CD4-positive, alpha-beta T cell treated with Interleukin-21 for 1 hour (primary cell): ENCODE measurements around the gene HPRT1.
"Not testable (repeated sequence)": the region's sequence is repeated elsewhere in the genome, so short reads cannot be mapped to it uniquely, and the experiment has no call there.

Experiments used
- DNase-seq: peaks from one replicate; pipeline ENCODE4 v3.0.0-alpha.2; 2020

The HPRT1 gene, protein sequence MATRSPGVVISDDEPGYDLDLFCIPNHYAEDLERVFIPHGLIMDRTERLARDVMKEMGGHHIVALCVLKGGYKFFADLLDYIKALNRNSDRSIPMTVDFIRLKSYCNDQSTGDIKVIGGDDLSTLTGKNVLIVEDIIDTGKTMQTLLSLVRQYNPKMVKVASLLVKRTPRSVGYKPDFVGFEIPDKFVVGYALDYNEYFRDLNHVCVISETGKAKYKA

DNA sequence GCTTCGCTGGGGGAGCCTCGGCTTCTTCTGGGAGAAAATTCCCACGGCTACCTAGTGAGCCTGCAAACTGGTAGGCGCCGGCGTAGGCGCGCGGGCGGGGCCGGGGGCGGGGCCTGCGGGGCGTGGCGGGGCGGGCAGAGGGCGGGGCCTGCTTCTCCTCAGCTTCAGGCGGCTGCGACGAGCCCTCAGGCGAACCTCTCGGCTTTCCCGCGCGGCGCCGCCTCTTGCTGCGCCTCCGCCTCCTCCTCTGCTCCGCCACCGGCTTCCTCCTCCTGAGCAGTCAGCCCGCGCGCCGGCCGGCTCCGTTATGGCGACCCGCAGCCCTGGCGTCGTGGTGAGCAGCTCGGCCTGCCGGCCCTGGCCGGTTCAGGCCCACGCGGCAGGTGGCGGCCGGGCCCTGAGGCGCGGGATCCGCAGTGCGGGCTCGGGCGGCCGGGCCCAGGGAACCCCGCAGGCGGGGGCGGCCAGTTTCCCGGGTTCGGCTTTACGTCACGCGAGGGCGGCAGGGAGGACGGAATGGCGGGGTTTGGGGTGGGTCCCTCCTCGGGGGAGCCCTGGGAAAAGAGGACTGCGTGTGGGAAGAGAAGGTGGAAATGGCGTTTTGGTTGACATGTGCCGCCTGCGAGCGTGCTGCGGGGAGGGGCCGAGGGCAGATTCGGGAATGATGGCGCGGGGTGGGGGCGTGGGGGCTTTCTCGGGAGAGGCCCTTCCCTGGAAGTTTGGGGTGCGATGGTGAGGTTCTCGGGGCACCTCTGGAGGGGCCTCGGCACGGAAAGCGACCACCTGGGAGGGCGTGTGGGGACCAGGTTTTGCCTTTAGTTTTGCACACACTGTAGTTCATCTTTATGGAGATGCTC lies at the start of gene HPRT1:
Gene HPRT1 (plus strand): TSS at position 161 of the 857 bp plus-strand sequence. CDS start 147 bp downstream, at position 308.
- peak; percentile 83 for DNase-seq

DNA sequence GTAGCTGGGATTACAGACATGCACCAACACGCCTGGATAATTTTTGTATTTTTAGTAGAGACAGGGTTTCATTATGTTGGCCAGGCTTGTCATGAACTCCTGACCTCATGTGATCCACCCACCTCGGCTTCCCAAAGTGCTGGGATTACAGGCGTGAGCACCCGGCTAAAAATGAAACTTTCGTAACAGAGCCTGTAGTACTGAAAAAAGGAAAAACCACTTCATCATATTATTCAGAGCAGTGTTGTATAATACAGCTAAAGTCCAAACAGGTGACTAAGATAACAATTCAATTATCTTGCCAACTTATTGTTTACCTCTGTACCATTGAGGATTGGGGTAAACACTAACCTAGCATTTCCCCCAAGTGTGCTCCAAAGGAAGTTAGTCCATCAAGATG lies 43.9 kb upstream of the HPRT1 start:
- DNase-seq: no peak

DNA sequence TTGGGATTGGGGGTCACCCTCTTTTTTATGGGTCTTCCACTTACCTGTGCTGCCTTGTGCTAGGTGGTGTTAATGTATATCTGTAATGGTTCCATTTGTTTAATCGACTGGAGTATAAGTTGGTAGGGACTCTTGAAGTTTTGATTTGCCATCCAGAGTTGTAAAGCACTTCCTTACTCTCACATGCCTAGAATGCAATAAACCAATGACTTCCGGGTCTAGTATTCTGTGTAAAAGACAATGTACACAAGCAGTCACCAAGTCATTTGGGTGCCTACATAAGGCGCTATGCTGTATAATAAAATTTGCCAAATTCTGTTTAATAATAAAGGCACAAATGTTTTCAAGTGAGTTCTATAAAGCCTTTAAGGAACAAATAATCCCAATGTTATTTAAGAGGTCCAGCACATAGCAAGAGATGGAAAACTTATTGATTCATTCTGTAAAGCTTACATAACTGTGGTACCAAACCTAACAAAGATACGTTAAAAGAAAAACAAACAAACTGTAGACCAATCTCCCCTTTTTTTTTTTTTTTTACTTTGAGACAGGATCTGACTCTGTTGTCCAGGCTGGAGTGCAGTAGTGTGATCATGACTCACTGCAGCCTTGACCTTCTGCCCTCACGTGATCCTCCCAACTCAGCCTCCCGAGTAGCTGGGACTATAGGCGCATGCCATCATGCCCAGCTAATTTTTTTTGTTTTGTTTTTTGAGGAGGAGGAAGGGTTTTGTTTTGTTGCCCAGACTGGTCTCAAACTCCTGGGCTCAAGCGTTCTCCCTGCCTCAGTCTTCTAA lies 41.5 kb upstream of the HPRT1 start:
- DNase-seq: no peak

DNA sequence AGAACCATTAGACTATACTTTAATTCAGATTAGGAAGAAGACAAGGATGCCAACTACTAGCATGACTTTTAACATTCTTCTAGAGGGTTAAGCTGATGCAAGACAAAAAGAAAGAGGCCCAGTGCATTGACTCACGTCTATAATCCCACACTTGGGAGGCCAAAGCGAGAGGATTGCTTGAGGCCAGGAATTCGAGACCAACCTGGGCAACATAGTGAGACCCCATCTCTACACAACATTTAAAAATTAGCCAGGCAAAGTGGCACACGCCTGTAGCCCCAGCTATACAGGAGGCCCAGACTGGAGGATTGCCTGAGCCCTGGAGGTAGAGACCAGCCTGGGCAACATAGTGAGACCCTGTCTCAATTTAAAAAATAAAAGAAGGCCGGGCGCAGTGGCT lies 40.2 kb upstream of the HPRT1 start:
- DNase-seq: no peak

DNA sequence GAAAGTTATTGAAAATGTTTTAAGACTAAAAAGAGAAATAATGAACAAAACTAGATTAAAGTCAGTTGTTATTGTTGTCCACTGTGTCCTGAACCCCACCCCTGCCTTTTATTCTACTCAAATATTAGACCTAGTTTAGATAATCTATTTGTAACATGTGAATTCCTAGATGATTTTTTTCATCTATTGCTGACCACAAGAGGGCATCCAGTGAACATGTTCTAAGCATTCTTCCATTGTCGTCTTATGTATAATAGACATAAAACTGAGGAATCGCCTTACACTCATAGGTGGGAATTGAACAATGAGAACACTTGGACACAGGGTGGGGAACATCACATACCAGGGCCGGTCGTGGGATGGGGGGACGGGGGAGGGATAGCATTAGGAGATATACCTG lies 36.4 kb upstream of the HPRT1 start:
- DNase-seq: no peak

DNA sequence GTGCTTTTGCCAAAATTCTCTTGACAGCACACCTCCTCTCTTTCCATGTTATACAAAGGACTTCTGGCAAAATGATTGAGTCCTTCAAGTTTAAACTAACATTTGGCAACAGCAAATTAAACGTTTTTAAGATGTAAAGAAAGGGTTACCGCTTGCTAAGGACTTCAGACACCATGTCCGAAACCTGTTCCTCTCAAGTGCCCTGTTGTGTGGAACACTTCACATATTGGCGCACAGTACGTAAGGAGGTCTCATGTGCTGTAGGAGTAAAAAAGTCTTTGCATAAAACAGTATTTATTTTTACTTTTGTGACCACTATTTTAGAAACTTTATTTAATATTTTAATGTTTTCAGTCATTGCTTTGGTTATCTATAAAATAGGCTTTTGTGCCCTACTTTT lies 33.7 kb upstream of the HPRT1 start:
- DNase-seq: no peak

DNA sequence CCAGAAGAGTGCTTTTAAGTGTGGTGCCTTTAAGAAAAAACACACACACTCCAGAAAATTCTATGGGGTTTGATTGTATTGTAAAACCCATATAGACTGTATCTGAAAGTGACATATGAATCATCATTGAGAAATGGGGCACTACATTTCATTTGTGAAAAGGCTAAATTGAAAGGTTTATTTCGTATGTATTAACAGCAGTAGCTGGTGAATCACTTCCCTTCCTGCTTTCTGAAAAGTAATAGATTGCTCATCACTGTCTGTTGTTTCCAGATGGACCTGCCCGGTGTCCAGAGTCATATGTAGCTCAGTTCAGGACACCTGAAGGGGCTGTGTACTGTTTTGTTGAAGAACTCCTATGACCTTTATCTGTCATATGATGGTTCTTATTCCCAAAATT lies 28.1 kb upstream of the HPRT1 start:
- DNase-seq: no peak

DNA sequence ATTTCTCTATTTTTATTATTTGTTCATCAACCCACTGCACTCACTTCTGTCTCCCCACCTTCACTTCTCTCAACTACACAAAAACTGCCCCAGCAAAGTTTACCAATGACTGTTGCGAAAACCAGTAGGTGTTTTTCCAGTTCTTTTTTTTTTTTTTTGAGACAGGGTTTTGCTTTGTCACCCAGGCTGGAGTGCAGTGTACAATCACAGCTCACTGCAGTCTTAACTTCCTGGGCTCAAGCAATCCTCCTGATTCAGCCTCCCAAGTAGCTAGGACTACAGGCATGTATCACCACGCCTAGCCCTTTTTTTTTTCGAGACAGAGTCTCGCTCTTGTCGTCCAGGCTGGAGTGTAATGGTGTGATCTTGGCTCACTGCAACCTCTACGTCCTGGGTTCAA lies 24.1 kb upstream of the HPRT1 start:
- no peak for DNase-seq

DNA sequence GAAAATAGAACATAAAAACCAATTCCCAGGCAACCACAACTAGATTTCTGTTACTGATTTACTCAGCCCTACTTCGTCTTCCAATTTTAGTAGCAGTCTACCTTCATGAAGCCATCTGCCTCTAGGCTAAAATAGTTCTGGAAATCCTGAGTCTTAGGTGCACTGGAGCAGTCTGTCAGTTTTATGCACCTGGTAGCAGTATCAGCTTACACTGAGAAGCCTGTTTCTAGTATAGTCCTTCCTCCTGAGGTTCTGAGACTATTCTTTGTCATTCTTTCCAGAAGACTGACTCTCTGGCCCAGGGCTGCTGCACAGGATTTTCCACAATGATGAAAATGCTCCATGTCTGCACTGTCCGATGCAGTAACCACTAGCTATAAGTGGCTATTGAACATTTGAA lies 16.9 kb upstream of the HPRT1 start:
- DNase-seq: no peak

DNA sequence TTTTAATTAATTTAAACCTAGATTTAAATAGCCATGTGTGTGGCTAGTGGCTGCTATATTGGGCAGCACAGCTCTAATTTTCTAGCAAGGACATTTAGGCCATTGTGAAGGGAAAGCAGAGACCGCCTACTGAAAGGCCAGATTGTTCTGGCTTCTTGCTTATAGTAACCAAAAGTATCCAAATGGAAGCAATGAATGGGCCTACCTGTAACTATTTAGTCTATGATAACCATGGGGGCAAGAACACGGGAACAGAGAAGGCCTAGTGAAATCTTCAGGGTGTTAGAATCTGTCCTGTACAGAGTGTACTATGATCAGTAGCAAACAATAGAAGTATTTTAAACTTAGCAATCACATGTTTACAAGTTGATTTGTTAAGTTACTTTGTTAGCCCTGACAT lies 16.5 kb upstream of the HPRT1 start:
- DNase-seq: no peak

DNA sequence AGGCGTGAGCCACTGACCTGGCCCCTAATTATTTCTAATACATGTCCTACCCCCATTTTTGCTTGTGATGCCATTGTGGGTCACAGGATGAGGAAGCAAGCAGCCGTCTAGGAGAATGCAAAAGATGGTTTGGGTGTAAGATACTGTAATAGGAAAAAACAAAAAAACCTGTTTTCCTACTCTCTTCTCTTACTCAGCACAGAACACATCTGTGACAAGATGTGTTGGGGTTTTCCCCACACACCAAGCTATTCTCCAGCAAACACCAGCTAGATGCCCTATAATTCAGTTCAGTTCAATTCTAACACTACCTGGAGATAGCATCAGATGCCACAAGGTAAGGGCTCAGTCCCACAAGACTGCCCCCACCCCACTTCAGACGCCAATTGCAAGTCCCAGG lies 15.3 kb upstream of the HPRT1 start:
- no peak for DNase-seq

DNA sequence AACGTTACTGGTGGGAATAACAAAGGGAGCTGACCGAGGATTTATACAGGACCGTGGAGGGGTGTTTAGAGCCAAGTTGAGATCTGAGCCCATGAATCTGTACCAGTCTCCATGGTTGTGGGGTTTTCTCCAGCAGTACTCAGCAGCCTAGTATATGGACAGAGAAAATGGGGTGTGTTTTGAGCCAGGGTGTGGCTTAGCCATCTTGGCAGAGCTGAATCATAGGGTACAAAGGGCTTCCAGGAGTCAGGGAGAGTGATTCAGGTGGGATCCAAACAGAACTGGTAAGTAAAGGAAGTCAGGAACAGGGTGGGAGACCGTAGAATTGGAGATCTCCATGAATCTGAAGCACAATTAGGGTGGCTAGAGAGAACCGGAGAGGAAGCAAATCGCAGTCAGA lies 7.4 kb upstream of the HPRT1 start:
- DNase-seq: no peak

DNA sequence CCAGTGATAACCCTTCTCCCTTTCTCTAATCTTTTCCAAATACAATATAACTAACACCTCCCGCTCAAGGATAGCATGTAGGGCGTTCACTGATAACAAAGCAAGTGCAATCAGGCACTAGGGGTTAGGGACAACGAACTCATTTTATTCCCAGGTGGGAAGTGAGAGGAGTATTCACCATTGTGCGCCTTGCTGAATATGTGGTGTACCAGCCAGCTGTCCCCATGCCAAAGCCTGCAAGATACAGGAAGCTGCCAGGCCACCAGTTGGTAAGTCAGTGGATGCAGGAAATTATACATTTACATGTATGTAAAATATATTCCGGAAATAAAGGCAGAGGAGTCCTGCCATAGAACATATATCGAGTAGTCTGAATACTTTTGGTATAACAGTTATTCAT lies 6.3 kb upstream of the HPRT1 start:
- no peak for DNase-seq

DNA sequence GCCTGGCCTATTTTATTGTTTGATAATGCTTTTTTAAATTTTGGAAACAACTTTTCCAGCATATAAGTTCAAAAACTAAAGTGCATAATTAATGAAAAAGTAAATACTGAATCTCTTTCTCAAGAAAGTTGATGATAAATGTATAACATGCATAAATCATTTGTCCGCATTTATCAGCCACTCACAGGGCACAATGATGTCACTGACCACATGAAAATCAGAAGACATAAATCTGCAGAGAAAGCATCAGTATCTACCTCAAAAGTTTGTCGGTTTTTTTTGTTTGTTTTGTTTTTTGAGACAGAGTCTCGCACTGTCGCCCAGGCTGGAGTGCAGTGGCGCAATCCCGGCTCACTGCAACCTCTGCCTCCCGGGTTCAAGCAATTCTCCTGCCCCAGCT lies 5.5 kb upstream of the HPRT1 start:
- DNase-seq: no peak

DNA sequence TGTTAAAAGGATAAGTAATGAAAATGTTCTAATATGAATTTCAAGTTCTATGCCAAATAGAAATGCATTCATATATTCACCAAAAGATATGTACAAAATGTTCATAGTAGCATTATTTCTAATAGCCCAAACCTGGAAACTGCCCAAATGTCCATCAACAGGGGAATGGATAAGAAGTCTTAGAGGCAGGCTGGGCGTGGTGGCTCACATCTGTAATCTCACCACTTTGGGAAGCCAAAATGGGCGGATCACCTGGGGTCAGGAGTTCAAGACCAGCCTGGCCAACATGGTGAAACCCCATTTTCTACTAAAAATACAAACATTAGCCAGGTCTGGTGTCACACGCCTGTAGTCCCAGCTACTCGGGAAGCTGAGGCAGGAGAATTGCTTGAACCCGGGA lies 2.3 kb upstream of the HPRT1 start:
- no peak for DNase-seq

DNA sequence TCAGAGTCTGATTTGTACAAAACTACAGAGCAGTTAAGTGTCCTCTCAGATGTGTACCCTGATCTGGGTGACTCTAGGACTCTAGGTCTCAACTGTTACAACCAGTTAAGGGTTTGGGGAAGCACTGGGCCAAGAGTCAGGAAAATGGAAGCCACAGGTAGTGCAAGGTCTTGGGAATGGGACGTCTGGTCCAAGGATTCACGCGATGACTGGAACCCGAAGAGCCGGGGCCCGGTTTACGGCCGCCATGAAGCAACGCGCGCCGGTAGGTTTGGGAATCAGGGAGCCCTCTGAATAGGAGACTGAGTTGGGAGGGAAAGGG lies 321 bp upstream of the HPRT1 start:
- DNase-seq: peak; percentile 1

DNA sequence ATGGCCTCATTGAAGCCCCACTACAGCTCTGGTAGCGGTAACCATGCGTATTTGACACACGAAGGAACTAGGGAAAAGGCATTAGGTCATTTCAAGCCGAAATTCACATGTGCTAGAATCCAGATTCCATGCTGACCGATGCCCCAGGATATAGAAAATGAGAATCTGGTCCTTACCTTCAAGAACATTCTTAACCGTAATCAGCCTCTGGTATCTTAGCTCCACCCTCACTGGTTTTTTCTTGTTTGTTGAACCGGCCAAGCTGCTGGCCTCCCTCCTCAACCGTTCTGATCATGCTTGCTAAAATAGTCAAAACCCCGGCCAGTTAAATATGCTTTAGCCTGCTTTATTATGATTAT lies 876 bp downstream of the HPRT1 start:
- no peak for DNase-seq

DNA sequence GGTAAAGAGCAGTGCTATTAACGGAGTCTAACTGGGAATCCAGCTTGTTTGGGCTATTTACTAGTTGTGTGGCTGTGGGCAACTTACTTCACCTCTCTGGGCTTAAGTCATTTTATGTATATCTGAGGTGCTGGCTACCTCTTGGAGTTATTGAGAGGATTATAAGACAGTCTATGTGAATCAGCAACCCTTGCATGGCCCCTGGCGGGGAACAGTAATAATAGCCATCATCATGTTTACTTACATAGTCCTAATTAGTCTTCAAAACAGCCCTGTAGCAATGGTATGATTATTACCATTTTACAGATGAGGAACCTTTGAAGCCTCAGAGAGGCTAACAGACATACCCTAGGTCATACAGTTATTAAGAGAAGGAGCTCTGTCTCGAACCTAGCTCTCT lies 1.5 kb downstream of the HPRT1 start:
- DNase-seq: no peak

DNA sequence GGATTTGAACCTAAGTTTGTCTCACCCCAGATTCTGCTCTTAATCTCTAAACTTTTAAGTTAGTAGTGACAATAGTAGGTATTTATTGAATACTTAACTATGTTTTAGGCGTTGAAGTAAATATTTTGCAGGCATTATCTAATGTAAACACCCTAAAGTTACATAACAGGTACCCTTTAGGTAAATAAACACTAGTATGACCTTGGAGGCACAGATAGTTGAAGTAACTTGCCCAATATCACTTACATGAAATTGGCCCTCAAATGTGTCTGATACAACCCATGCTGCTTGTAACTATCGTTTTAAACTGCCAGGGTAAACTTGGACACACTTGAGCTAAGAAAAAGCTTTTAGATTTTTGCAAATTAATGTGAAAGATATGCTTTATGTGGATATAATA lies 3.0 kb downstream of the HPRT1 start:
- DNase-seq: no peak

DNA sequence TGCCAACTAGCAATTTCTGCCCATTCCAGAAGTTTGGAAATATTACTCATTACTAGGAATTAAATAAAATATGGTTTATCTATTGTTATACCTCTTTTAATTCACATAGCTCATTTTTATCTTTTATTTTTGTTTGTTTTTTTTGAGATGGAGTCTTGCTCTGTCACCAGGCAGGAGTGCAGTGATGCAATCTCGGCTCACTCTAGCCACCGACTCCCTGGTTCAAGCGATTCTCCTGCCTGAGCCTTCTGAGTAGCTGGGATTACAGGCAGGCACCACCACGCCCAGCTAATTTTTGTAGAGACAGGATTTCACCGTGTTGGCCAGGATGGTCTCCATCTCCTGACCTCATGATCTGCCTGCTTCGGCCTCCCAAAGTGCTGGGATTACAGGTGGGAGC lies 4.5 kb downstream of the HPRT1 start:
- not testable (repeated sequence) for DNase-seq

DNA sequence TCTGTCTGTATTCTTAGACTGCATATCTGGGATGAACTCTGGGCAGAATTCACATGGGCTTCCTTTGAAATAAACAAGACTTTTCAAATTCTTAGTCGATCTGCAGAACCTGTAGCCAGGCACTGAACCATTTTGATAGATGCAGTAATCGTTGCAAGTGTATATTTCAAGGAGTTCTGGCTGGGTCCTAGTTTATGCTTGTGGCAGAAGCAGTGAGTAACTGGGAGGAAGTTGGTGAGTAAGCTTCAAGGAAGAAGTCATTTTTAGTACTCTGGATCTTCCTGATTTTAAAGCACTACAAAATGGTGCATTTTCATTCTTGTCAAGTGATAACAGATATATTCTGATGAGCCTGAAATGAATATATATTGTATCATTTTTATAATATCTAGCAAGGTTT lies 9.5 kb downstream of the HPRT1 start:
- DNase-seq: no peak

DNA sequence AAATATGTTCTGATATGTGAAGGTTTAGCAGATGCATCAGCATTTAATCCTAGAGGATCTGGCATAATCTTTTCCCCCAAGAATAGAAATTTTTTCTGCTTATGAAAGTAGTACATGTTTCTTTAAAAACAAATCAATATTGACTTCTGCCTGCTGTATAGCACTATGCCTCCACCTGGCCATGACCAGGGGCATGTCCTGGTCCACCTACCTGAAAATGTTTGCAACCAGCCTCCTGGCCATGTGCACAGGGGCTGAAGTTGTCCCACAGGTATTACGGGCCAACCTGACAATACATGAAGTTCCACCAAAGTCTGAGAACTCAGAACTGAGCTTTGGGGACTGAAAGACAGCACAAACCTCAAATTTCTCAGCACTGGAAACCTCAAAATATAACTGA lies 10.0 kb downstream of the HPRT1 start:
- no peak for DNase-seq

DNA sequence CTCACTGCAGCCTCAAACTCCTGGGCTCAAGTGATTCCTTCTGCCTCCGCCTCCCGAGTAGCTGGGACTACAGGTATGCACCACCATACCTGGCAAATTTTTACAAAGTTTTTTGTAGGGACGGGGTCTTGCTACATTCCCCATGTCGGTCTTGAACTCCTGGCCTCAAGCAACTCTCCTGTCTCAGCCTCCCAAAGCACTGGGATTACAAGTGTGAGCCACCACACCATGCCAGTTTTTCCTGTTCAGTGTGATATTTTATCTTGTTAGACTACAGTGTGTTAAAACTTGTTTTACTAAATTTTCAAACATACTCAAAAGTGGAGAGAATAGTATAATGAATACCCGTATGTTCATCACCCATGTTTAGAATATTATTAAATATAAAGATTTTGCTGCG lies 12.1 kb downstream of the HPRT1 start:
- DNase-seq: no peak

DNA sequence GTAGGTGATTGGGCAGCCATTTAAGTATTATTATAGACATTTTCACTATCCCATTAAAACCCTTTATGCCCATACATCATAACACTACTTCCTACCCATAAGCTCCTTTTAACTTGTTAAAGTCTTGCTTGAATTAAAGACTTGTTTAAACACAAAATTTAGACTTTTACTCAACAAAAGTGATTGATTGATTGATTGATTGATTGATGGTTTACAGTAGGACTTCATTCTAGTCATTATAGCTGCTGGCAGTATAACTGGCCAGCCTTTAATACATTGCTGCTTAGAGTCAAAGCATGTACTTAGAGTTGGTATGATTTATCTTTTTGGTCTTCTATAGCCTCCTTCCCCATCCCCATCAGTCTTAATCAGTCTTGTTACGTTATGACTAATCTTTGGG lies 16.3 kb downstream of the HPRT1 start:
- DNase-seq: no peak
